Stimulated activated naive CD8-positive, alpha-beta T cell treated with anti-CD3 and anti-CD28 coated beads, Interleukin-15, Interleukin-2, amounts not matched to agents 100 ng/mL and 50 ng/mL, for 24 hours (primary cell): ENCODE measurements around the gene DCTN2.
A peak's percentile ranks its signal among the peaks of the same experiment; 100 is the strongest.

Source experiments
- H3K27ac Mint-ChIP-seq: one replicate; pipeline ENCODE4 v1.8.0; 2021; ENCODE audit warnings: mild to moderate bottlenecking, mixed read lengths
- H3K27me3 Mint-ChIP-seq: one replicate; pipeline ENCODE4 v1.8.0; 2021; ENCODE audit warnings: mixed read lengths
- H3K36me3 Mint-ChIP-seq: one replicate; pipeline ENCODE4 v1.8.0; 2021; ENCODE audit warnings: low read depth, mixed read lengths
- H3K4me1 Mint-ChIP-seq: one replicate; pipeline ENCODE4 v1.8.0; 2021; ENCODE audit warnings: low read depth, mixed read lengths
- H3K4me3 Mint-ChIP-seq: one replicate; pipeline ENCODE4 v1.8.0; 2021; ENCODE audit warnings: mild to moderate bottlenecking, mixed read lengths
- H3K9me3 Mint-ChIP-seq: one replicate; pipeline ENCODE4 v1.8.0; 2021; ENCODE audit warnings: mixed read lengths

DCTN2 gene

GRCh38 chr12:57487597-57488401, 59.2 kb downstream of the DCTN2 start, which contains the start of gene MARS1:
TSS of gene MARS1 (plus strand) at chr12:57488068. CDS start at chr12:57488091, 23 bp downstream.
- H3K36me3 Mint-ChIP-seq = peaks cover 50% of the 10 kb centered on the region
- H3K27me3 Mint-ChIP-seq = no peaks in the 10 kb centered on the region
- peaks cover 48% of the 10 kb centered on the region for H3K4me1 Mint-ChIP-seq
- peak within 1 kb of the TSS; percentile 90 for H3K27ac Mint-ChIP-seq
- H3K9me3 Mint-ChIP-seq = no peaks in the 10 kb centered on the region
- H3K4me3 Mint-ChIP-seq = peak within 1 kb of the TSS; percentile 90

GRCh38 chr12:57487055-57487596, 59.9 kb downstream of the DCTN2 start:
- no peaks in the 10 kb centered on the region for H3K27me3 Mint-ChIP-seq
- H3K9me3 Mint-ChIP-seq = no peaks in the 10 kb centered on the region
- peaks cover 44% of the 10 kb centered on the region for H3K36me3 Mint-ChIP-seq
- H3K27ac Mint-ChIP-seq = no peak overlapping the region
- H3K4me3 Mint-ChIP-seq = peak overlapping the region; percentile 90
- peaks cover 45% of the 10 kb centered on the region for H3K4me1 Mint-ChIP-seq

- Mint-ChIP-seq H3K4me3 (no peak overlapping the region), H3K4me1 (peaks cover 48% of the 10 kb centered on the region), H3K27ac (no peak overlapping the region), H3K36me3 (peaks cover 30% of the 10 kb centered on the region), H3K27me3 (no peaks in the 10 kb centered on the region), H3K9me3 (no peaks in the 10 kb centered on the region)
Observed at GRCh38 chr12:57485695-57486094, 61.3 kb downstream of the DCTN2 start.

- no peaks in the 10 kb centered on the region for H3K9me3 Mint-ChIP-seq
- no peak overlapping the region for H3K4me3 Mint-ChIP-seq
- peaks cover 7% of the 10 kb centered on the region for H3K36me3 Mint-ChIP-seq
- H3K27me3 Mint-ChIP-seq = no peaks in the 10 kb centered on the region
- peaks cover 52% of the 10 kb centered on the region for H3K4me1 Mint-ChIP-seq
- peak overlapping the region; percentile 65 for H3K27ac Mint-ChIP-seq
Observed at GRCh38 chr12:57483466-57483865, 63.5 kb downstream of the DCTN2 start.

- Mint-ChIP-seq H3K27me3 (no peaks in the 10 kb centered on the region), H3K4me1 (peaks cover 56% of the 10 kb centered on the region), H3K36me3 (peaks cover 9% of the 10 kb centered on the region), H3K27ac (peak overlapping the region; percentile 100), H3K4me3 (peak overlapping the region; percentile 15), H3K9me3 (no peaks in the 10 kb centered on the region)
Observed at GRCh38 chr12:57481671-57482070, 65.3 kb downstream of the DCTN2 start.
